GM19452 (cell line): ENCODE results near the gene CSNK2A1.
"Not testable (repeated sequence)": the region's sequence is repeated elsewhere in the genome, so short reads cannot be mapped to it uniquely, and the experiment has no call there.

Experiments used
- ATAC-seq: cut with Tn5 transposase; IDR thresholded peaks from one replicate; pipeline ENCODE4 v1.9.1; 2021; ENCODE audit not compliant: unreplicated experiment

The CSNK2A1 gene

DNA sequence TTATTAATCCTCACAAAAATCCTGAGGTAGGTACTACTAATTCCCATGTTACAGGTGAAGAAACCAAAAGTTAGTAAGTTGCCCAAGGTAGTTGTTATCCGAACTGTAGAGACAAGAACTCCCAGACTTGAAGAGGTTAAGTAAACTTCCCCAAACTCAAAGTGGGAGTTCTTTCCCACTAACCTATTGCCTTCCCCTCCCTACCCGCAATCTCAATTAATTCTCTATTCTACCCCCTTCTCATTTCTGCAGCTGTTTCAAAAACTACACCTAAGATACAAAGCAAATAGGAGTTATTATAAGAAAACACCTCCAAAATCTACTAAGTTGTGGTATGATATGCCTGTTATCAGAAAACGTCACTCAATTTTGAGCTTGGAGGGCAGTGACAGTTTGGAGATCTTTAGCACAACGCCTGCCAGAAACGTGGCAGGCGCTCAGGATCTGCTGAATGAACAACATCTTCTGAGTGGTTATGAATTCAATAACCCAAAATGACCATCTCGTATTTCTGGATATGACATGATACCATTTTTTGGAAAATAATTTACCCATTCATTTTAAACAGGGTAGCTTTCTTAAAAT lies 7.1 kb downstream of the CSNK2A1 start:
- no peak for ATAC-seq

DNA sequence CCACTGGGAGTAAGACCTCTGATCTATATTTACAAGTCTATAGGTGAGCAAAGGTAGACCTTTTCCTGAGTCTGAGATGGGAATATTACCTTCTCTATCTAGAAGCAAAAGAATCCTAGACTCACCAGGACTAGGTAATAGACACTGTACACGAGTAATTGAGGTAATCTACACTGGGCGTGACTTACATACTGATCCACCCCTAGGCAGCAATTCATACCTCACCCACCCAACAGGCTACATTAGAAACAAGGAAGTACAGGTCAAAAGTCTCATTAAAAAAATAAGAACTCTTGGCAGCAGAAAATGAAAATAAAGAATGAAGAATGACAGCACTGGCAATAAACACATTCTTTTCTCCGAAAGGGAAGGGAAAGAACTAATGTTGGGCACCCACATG lies 7.6 kb downstream of the CSNK2A1 start:
- ATAC-seq = no peak

DNA sequence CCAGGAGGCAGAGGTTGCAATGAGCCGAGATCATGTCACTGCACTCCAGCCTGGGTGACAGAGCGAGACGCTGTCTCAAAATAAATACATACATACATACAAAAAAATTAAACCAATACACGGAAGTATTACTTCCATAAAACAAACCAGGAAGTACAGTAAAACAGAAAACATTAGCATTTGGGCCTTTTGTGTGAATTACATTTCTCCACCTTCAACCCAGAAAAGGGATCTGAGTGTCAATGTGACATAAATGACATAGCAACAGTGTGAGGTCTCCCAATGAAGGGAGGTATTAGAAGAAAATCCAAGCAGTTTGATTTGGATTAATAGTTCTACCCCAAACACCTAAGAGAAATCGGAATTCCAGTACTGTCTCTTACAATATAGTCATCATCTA lies 10.1 kb downstream of the CSNK2A1 start:
- ATAC-seq = no peak

DNA sequence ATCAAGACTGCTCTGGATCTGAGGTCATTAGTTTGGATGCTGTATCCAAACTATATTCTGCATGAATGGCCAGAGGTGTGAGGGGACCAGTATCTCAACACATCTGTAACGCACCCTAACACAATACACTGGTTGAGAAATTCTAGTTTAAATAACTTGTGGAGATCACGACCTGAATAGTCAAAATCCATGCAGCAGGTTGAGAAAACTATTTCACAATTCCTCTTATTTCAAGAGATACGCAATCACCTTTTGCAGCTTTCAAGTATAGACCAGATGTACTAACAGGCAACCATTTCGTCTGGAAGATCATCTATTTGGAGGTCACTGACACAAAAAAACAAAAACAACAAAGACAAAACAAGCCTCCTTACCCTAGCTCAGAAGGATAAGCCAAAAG lies 11.1 kb downstream of the CSNK2A1 start:
- no peak for ATAC-seq

DNA sequence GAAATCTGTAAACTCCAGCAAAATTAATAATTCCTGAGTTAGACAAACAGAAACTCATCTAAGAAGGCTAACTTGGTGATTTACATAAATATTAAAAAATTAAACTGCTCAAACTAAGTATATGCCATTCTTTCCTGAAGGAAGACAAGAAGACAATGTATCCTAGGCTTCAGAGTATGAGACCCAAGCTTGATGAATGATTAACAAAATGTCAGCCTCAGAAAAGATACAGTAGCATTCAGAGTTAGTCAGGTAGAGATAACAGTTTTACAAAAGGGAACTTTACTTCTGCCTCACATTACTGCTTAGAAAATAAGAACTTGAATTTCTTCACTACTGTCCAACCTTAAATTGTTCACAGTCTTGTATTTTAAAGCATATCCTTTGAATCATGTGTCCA lies 12.0 kb downstream of the CSNK2A1 start:
- ATAC-seq = no peak

DNA sequence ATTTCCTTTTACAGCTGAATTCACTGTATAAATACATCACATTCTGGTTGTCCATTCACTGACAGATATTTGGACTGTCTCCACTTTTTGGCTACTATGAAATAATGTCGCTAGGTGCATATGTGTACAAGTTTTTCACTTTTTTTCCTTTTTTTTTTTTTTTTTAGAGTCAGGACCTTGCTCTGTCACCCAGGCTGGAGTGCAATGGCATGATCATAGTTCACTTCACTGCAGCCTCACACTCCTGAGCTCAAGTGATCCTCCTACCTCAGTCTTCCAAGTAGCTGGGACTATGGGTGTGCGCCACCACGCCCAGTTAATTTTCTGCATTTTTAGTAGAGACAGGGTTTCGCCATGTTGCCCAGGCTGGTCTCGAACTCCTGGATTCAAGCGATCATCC lies 13.3 kb downstream of the CSNK2A1 start:
- no peak for ATAC-seq

DNA sequence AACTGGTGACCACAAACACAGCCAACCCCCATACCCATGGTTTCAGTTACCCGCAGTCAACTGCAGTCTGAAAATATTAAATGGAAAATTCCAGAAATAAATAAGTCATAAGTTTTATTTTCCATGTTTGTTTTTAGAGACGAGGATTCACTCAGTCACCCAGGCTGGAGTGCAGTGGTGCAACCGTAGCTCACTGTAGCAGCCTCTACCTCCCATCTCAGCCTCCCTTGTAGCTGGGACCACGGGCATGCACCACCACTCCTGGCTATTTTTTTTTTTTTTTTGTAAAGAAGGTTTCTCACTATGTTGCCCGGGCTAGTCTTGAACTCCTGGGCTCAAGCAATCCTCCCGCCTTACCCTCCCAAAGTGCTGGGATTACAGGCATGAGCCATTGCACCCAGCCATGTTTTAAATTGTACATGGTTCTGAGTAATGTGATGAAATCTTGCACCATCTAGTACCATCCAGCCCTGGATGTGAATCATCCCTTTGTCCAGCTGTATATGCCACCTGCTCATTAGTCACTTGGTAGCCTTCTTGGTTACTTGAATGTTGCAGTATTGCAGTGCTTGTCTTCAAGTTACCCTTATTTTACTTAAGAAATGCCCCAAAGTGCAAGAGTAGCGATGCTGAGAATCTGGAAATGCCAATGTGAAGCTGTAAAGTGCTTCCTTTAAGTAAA lies 14.5 kb downstream of the CSNK2A1 start:
- ATAC-seq = no peak

DNA sequence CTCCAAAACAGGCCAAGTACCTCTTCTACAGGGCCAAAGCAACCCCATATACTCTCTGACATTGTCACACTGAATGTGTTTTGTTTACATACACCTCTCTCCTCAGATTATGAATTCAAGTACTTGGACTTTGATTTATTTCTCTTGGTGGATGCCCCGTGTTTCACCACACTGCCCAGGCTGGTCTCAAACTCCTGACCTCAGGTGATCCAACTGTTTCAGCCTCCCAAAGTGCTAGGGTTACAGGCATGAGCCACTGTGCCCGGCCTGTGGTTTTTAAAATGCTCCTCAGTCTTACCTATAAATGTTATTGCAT lies 16.1 kb downstream of the CSNK2A1 start:
- no peak for ATAC-seq

DNA sequence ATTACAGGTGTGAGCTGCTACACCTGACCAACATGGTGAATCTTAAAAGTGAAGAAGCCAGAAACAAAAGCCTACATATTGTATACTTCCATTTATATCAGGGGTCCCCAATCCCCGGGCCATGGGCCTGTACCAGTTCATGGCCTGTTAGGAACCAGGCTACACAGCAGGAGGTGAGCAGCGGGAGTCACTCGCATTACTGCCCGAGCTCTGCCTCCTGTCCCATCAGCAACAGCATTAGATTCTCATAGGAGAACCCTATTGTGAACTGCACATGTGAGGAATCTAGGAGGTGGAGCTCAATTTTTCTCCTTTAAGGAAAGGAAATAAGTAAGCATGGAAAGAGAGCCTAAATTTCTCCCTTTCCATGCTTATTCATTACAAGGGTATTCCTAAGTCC lies 21.7 kb downstream of the CSNK2A1 start:
- no peak for ATAC-seq

DNA sequence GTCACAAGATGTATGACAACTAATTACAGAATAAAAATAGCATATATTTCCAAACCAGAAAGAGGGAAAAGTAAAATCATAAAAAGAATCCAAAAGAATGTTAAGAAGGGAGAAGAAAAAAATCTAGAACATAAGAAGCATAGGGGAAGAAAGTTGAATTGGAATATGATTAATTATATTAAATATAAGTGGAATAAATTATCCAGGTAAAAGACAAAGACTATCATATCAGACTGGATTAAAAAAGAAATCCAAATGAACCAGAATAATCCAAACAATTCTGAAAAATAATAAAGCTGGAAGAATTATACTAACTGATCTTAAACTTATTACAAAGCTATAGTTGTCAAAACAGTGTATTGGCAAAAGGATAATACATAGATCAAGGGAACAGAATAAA lies 23.6 kb downstream of the CSNK2A1 start:
- no peak for ATAC-seq

DNA sequence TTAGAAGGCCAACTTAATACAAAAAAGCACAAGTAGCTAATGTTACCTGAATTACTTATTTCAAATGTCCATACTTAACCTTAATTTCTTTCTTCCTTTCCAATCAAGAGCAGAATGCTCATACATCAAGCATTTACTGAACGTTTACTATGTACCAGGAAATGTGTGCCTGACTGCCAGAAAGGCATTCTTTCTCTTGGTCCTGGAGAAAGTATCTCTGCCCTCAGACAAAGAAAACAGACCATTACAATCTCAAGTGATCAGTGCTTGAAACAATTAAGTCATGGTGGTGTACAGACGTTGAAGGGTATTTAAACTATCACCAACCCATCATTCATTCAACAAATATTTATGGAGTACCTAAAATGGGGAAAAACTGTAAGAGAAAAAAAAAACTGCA lies 26.4 kb downstream of the CSNK2A1 start:
- ATAC-seq = no peak

DNA sequence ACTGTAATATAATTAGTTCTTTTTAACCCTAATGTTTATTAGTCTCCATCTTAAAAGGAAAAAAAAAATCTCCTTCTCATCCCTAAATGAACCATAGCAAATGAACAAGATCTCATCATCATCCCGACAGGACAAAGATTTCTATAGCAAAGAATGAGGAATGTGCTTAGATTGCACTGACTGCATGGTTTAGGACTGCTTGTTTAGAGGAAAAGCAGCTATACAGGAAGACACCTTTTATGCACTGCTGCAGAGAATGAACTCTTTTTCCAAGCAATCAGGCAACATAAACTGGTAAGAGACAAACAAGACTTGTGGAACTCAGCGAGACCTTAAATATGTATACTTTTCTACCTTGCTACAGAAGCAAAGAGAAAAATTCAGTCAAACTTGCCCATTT lies 26.8 kb downstream of the CSNK2A1 start:
- ATAC-seq = no peak

DNA sequence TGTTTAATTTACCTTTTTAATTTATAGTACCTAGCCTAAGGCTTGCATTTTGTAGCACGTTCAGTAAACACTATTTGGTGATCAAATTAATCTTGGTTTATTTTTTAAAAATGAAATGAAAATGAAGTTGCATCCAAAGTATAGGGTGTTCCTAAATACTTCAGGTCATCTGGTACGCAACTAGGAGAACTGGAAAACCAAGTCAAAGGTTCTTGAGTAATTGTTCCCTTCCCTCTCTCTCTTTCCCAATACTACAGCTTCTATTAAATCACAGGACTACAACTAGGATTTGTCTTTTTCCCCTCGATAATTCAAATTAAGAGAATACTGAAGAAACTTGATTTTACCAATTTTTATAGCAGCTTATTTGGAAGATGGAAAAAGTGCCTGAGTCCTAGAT lies 27.9 kb downstream of the CSNK2A1 start:
- no peak for ATAC-seq

DNA sequence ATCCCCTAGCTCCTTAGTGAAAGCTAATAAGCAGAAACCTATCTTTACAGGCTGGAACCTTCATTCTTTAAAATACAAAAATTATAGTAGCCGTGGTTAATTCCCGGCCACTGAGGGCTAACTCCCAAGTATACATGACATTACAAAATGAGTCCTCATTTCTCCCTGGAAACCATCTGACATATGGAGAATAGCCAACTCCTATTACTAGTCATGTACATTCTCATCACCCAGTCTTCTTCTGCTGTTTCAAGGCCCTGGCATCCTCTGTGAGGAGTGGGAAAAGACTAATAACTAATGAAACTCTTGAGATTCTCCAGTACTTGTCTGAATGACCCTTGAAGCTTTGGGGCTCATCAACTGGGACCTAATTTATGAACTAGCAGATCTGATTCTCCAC lies 30.2 kb downstream of the CSNK2A1 start:
- no peak for ATAC-seq

DNA sequence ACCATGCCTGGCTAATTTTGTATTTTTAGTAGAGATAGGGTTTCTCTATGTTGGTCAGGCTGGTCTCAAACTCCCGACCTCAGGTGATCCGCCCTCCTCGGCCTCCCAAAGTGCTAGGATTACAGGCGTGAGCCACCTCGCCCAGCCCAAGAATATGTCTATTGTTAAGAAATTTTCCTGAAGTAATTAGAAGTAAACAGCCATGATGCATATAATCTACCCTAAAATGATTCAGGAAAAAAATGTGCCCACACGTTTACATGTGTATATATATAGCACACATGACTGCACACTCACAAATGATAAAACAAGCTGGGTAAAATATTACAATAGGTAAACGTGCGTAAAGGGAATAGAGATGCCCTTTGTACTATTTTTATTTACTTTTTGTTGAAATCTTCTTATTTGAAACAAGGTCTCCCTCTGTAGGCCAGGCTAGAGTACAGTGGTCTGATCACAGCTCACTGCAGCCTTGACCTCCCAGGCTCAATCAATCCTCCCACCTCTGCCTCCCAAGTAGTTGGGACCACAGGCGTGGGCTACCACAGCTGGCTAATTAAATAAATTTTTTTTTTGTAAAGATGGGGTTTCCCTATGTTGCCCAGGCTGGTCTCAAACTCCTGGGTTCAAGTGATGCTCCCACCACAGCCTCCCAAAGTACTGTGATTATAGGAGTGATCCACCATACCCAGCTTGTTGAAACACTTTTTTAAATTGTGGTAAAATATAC lies 33.1 kb downstream of the CSNK2A1 start:
- ATAC-seq = not testable (repeated sequence)

DNA sequence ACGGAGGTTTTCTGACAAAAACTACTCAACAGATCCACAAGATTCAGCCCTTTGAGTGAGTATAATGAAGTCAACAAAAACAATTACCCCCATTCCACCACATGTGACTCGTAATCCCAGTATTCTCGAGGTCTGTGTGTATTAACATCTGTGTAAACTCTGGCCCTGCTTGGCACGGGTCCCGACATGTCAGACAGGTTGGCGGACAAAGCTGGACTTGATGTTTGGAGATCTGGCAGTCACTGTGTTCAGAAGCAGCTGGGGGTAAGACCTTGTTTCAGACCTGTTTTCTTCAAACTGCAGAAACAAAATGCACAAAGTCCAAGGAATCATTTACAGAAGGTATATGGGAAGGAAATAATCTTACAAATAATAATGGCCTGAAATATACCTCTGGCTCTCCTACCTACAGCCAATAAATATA lies 35.2 kb downstream of the CSNK2A1 start:
- not testable (repeated sequence) for ATAC-seq

DNA sequence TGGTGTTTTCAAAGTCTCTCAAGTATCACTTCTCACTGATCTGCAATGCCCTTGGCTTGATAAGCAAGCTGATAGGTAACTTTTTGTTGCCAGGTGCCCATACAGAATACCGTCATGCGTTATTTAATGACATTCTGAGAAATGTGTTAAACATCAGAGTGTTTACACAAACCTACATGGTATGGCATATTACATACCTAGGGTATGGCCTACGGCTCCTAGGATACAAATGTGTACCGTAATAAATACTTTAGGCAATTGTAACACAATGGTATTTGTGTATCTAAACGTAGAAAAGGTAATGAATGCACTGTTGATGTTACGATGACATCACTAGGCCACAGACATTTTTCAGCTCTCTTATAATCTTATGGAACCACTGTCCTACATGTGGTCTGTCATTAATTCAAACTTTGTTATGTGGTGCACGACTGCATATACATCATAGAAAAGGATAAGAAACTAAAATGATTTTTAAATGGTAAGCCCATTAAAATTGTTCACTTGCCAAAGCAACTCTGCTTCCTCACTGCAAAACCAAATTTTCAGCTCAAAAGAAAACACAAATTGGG lies 35.7 kb downstream of the CSNK2A1 start:
- no peak for ATAC-seq

DNA sequence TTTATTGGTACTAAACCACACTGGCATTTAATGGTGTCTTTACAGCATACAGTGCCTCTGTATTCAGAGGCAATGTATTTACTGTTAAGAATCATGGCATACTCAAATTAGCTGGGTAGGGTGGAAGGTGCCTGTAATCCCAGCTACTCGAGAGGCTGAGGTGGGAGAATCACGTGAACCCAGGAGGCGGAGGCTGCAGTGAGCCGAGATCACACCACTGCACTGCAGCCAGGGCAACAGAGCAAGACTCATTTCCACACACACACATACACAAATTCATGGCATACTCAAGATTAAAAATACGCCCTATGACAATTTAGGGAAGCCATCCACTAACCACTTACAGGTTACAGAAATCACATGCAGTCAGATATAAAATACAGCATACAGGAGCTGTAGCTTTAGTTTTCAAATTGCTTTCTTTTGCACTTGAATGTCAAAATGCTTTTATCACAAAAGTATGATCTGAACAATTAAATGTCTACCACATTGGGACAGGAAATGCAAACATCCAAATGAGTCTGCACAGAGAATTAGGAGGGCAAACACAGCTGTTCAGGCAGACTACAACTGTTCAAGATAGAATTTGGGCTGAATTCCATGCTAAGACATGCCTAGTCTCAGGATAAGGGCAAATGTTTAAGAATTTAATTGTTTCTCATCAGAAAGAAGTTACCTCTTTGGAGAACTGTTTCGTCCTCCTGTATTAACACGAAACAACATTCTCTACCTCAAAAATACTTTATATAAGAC lies 36.4 kb downstream of the CSNK2A1 start:
- ATAC-seq = no peak

DNA sequence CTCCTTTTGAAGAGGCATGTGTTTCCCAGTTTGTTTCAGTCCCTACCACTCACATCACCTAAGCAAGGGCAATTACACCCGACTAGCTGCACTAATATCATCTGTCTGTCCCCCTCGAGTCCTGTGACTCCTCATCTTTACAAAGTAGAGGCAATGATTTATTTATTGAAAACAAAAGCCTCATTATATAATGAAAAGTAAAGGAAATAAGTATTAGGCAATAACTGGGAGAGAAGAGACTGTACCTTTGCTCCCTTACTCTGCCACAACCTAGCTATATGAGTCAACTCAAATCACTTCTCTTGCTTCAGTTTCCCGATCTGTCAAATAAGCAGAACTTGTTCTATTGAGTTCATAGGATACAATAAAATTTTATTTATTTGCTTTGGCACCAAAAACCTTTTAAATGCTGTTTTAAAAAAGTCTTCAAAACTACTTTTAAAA lies 38.9 kb downstream of the CSNK2A1 start:
- ATAC-seq = no peak

DNA sequence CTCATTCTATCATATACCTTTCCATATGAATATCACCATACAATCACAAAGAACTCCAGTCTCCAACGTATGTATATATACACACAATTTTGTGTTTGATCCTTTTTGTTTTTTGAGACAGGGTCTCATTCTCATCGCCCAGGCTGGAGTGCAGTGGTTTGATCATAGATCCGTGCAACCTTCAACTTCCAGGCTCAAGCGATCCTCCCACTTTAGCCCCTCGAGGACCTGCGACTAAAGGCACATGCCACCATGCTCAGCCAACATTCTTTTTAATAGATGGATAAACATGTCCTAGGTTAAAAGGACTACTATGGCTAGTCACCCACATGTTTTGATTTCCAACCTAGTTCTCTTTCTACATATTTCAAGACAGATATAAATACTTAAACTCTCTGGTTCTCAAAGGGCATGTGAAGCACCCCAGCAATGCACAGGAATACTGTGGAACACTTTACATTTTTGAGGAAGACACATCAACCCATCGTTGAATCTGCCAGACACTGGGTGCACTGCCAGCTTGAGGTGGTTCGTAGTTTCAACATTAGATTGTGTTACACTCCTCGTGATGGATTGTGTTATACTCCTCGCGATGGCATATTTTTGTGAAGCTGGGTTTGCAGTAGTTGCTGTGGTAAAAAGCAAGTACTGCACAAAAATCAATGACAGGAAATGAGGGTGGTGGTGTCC lies 40.4 kb downstream of the CSNK2A1 start:
- no peak for ATAC-seq

DNA sequence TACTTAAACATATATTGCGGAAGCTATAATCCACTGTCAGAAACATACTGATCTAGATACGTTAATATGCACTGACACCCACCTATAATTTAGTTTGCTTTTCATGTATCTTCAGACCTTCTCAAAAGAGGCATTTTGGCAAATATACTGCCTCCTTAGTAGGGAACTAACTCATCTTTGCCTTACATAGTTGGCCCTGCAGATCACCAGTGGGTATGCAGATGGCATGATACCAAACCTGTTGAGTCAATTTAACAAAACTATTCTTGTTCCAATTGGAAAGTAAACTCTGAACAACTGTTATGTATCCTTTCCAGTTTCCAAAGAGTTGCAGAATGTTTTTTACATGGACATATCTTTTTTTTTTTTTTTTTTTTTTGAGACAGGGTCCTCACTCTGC lies 45.6 kb downstream of the CSNK2A1 start:
- no peak for ATAC-seq
